ENCODE data around the gene EFCAB6.

DNA sequence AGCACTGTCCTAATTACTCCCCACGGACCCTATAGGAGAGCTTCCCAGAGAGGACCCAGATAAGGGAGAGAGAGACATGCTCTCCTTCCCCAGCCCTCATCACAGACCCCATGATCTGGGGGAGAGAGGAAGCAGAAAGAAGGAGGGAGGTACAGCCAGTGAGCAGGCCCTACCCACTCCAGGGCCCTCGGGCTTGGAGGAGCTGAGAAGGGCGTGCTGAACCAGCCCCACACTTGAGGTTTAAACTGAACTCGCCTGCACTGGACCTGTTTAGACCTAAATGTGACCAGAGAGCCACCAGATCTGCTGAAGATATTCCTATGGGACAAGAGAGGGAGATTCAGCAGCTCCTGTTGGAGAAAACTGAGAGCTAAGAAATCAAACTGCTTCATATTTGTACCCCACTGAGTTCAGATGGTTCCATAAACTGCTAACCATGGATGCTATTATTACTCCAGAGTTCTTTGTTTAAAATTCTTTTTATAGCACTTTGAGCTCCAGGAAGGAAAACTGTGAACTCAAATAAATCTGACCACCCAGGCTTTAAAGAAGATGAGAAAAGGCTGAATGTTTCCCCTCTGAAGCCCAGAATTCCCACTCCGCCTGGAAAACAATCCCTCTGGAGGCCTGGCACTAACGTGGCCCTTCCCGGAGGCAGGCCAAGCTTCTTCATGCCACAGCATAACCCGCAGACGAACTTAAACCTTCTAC, 67.2 kb downstream of the EFCAB6 start:
- TF ChIP-seq, protein P1, sequence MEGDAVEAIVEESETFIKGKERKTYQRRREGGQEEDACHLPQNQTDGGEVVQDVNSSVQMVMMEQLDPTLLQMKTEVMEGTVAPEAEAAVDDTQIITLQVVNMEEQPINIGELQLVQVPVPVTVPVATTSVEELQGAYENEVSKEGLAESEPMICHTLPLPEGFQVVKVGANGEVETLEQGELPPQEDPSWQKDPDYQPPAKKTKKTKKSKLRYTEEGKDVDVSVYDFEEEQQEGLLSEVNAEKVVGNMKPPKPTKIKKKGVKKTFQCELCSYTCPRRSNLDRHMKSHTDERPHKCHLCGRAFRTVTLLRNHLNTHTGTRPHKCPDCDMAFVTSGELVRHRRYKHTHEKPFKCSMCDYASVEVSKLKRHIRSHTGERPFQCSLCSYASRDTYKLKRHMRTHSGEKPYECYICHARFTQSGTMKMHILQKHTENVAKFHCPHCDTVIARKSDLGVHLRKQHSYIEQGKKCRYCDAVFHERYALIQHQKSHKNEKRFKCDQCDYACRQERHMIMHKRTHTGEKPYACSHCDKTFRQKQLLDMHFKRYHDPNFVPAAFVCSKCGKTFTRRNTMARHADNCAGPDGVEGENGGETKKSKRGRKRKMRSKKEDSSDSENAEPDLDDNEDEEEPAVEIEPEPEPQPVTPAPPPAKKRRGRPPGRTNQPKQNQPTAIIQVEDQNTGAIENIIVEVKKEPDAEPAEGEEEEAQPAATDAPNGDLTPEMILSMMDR (IDR thresholded peaks at IDR 0.05) = no peak
- no peak for TF ChIP-seq POLR2A (IDR thresholded peaks at IDR 0.05)
- TF ChIP-seq POLR2AphosphoS5 (IDR thresholded peaks at IDR 0.05) = no peak

Measured in transverse colon (tissue), 4 donors.